Measurements from ENCODE around the gene NABP1.

The NABP1 gene

DNA sequence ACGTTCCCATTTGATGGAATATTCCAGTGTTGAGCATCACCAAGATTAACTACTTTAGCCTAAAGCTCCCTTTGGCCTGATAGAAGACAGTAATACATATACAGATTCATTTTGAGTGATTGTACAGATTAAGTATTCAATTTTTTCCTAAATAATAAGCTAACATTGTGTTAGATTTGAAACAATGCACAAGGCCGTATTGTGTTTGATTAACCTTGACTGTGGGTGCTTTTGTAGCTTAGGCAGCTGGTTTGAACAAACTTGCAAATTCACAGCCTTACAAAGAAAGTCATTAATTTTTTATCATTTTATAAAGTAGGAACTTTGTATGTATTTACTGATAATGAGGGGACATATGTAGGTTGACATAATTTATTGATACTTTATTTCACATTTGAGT lies 29.6 kb downstream of the NABP1 start:
- no peak for DNase-seq (ENCODE audit: low spot score)

DNA sequence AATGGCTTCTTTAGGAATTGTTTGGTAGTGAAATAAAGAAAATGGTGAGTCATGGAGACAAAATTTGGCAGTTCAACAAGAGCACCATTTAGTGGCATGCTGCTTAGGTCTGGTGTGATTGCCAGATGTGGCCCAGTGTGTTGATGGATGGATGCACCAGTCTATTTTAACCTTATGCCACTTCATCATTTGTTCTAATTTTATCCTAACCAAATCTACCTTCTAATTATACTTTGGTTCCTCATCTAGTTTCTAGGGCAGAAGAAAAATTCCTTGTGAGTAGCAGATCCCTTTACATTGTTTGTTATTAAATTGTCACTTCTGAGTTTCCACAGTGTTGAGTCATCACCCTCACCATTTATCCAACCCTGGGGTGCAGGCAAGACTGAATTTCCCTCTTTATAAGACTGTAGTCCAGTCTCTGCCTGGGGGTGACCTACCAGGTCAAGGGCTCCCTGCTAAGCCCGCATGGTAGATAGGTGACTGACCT lies 32.5 kb downstream of the NABP1 start:
- no peak for DNase-seq (ENCODE audit: low spot score)

DNA sequence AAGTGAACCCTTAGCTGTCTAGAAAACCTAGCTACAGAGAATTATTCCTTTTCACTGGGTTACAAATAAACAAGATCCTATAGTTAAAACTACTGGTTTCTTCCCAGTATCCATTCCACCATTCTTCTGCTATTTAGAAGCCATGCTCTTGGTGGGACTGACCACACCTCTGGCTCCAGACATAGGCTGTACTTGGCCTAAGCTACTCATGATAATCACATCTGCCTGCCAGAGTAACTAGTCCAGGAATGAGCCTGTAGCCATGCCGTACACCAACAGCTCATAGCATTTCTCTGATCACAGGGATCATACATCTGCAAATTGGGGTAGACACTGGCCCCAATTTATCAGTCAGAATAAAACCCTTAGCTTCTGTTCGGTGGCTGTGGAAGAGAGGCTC lies 33.7 kb downstream of the NABP1 start:
- DNase-seq (ENCODE audit: low spot score): no peak

DNA sequence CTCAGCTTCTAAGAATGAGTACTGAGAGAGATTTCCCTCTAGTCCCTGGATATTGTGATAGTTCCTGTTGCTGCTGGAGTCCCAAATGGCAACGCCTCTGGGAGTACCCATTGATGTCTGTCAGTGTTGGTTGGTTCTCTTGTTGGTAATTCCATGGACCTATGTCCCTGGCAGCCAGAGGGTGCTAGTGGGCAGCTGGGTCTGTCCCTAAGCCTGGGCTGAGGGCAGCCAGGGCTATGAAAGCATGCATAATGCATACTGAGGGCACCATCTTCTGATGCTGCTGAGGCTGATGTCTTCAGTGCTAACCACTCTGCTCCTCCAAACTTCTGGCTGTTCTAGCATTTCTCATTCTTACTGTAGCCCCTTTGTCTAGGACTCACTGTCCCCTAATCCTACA lies 35.9 kb downstream of the NABP1 start:
- DNase-seq (ENCODE audit: low spot score): no peak

DNA sequence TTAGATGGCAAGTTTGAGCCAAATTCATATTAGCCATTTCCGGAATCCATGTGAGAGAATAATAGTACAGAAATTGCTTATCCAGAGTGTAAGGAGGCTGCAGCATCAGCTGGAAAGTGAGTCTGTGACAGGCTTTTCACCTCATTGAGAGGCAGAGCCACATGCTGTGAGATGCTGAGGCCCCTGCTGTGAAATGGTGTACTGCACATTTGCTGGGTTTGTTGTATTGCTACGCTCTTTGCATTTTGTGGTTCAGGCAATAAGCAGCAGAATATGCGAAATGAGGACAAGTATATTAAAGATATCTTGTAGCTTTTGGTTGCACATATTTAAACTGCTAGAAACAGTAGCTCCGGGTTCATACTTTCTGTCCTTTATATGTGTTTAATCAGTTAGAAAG lies 37.0 kb downstream of the NABP1 start:
- no peak for DNase-seq (ENCODE audit: low spot score)

DNA sequence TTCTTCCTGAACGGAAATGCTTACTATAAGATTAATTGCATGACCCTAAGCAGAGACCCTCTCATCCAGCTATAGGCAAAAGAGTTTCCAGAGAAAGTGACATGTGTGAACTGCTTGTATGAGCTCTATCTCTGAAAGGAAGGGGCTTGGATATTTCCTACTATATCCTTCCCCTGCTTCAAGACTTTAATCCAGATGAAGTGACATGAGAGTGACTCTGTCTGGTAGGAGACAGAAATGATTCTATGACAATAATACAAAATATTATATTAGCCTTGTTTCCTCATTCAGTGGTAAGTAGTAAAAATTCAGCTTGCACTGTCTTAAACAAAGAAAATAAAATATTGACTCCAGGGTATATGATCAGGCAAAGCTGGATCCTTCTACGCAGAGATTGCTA lies 37.5 kb downstream of the NABP1 start:
- DNase-seq (ENCODE audit: low spot score): no peak

DNA sequence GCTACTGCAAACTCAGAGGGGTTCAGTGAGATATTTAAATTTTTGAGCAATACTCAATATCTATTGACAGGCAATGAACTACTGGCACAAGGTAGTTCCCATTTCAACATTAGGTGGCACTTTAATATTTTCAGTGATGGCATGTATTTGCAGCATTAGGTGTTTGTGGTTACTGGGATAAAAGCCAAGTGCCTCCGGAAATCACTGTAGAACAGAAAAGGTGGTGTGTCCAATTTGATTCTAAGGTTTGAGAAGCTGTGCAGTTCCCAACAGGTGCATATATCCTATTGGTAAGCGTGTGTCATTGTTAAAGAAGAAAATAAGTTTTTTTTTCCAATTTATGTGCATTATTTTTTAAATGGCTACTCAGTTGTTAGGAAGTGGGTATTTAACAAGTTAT lies 41.3 kb downstream of the NABP1 start:
- DNase-seq (ENCODE audit: low spot score): no peak

DNA sequence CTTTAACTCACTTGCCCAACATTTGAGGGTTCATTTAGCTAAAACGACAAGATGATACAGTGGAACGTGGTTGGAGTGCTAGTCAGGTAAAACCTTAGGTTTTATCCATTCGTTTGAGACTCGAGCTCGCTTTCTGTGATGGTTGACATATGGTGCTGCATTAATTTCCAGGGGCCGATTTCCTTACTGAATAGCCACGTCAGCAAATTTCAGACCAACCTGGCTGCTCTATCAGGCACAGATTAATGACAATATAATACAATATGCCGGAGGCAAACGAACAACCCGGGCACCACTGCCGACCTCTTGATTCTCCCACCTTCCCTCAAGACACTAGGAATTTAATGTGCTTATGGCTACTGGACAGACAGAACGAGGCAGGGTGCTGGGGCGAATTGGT lies 42.0 kb downstream of the NABP1 start:
- DNase-seq (ENCODE audit: low spot score): no peak

DNA sequence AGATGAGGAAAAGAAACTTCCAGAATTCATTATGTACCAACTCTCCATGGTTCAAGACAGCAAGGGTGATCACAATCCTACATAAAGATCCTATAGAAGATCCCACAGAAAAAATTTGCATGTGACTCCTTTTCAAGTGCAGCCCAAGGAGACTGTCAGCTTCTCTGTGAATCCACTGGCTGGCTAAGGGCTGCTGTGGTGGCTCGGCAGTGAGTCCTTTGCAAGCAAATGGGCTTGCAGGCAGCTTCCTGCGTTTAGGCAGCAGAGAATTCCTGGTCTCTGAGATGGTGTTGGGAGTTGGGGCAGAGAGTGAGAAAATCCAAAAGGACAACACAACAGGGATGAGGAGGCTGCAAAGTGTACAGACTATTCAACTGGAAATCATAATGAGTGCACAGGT lies 43.4 kb downstream of the NABP1 start:
- no peak for DNase-seq (ENCODE audit: low spot score)

DNA sequence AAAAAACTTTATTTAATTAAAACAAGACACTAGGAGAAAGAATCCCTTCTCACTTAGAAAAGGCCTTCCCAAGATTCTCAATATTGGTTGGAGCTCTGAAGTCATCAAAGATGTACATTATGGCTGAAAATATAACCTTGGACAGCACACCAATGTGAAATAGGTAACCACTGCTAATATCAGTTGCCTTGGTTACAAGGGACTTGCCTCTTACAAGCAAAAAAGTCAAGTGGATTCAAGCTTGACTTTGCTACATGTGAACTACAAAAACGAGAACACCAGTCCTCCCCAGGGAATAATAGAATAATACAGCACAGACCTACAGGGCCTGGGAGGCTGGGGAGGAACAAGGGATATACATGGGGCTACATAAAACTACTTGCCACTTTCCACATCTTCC lies 46.1 kb downstream of the NABP1 start:
- DNase-seq (ENCODE audit: low spot score): peak; percentile 3

DNA sequence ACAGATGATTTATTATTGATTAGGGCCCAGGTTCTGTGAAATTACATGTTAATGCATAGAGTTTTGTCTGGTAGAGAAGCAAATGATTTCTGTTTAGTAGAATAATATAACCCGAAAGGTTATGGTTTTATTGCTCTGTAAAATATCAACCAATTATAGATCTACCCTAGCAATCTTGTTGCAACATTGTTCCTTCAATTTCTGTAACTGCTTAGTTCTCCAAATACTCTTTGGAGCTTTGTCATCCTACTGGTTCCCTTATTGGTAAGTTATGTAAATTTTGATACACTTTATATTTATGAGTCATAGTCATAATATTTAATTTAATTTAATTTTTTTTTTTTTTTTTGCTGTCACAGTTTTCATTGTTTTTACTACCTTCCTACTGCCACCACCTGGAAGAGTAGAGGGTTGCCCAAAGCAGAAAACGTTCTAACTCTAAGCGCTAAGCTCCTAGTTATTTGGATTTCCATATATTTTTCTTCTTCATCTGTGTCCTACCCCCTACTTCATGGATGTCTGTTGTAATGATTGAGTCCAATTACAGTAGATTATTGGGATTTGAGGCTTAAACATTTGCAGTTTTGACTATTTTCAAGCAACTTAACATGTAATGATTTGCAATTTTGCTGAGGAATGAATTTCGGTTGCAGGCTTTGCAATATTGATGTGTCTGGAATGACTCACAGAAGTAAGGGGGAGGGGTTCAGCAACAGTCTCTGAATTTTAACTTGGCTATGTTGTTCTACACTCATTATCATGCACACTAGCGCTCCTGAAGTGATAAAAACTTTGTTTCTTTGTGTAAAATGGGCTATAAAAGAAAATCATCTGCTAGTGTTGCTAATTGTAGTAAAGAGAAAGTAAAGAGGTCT lies 51.1 kb downstream of the NABP1 start:
- DNase-seq (ENCODE audit: low spot score): no peak

DNA sequence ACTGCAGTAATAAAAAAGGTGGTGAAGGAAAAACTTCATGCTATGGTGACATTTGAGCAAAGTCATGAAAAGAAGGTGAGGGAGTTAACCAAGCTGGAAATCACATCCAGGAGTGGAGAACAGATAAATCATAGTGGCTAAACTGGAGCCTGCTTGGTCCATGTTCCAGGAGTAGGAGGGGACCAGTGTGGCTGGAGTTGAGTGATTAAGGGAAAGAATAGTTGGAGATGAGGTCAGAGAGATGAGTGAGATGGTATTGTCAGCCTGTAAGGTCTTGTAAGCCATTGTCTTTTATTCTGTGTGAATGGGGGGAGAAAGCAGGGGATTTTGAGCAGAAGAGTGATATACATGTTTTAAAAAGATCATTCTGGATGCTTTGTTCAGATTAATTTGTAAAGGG lies 52.3 kb downstream of the NABP1 start:
- DNase-seq (ENCODE audit: low spot score): no peak

Measured in germinal center (tissue), 1 donor.